HEK293 (cell line): ENCODE measurements around the gene TRAF7.
"Not testable (repeated sequence)": the region's sequence is repeated elsewhere in the genome, so short reads cannot be mapped to it uniquely, and the experiment has no call there.

Source experiments
- ZNF239 ChIP-seq: fragments of 450-650 bp; formaldehyde crosslinking; IDR thresholded peaks from 2 replicates; pipeline ENCODE4 v1.5.1; 2016; ENCODE audit warnings: missing biosample characterization, missing genetic modification characterization
- ZNF549 ChIP-seq: fragments of 450-650 bp; IDR thresholded peaks from 2 replicates; pipeline ENCODE4 v1.5.1; 2018; ENCODE audit warnings: missing biosample characterization, missing genetic modification characterization, mild to moderate bottlenecking, inconsistent platforms, moderate library complexity
- ZSCAN30 ChIP-seq: fragments of 450-650 bp; IDR thresholded peaks from 2 replicates; pipeline ENCODE4 v1.5.1; 2018; ENCODE audit warnings: missing biosample characterization, mild to moderate bottlenecking, missing genetic modification characterization, moderate library complexity
- TF ChIP-seq, protein P1 (sequence below): fragments of 450-650 bp; formaldehyde crosslinking; IDR thresholded peaks from 2 replicates; pipeline ENCODE4 v1.5.1; 2016; ENCODE audit warnings: missing biosample characterization, missing genetic modification characterization
- TF ChIP-seq, protein P2 (sequence below): fragments of 450-650 bp; formaldehyde crosslinking; IDR thresholded peaks from 2 replicates; pipeline ENCODE4 v1.5.1; 2016; ENCODE audit warnings: missing biosample characterization, missing genetic modification characterization

DNA sequence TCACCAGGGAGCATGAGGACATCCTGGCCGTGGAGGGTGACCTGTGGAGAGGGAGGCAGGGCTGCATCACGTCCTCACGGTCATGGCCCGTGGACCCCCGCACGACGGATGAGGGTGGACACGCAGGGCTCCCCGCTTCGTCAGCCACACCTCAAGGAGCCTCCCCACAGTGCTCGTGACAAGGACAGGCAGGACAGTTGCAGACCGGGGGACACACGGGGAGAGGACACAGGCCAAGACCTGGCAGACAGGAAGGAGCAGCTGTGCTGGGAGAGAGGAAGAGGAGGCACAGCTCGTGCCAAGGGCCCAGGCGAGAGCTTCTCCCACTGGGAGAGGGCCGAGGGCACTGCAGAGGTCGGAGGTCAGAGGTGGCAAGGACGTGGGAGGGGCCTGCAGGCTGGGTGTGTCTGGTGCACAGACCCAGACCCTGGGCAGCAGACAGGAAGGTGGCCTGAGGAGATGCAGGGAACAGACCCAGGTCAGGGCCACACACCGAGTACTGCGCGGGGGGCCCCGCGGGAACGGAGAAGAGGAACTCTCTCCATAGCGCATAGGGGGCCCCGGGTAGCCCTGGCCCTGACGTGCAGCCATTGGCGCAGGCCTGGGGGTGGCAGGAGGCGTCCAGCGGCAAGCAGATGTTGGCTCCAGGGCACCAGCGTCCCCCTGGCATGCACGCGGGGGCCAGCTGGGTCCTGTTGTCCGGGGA is 40.5 kb upstream of the TRAF7 start:
- TF ChIP-seq, protein P1, sequence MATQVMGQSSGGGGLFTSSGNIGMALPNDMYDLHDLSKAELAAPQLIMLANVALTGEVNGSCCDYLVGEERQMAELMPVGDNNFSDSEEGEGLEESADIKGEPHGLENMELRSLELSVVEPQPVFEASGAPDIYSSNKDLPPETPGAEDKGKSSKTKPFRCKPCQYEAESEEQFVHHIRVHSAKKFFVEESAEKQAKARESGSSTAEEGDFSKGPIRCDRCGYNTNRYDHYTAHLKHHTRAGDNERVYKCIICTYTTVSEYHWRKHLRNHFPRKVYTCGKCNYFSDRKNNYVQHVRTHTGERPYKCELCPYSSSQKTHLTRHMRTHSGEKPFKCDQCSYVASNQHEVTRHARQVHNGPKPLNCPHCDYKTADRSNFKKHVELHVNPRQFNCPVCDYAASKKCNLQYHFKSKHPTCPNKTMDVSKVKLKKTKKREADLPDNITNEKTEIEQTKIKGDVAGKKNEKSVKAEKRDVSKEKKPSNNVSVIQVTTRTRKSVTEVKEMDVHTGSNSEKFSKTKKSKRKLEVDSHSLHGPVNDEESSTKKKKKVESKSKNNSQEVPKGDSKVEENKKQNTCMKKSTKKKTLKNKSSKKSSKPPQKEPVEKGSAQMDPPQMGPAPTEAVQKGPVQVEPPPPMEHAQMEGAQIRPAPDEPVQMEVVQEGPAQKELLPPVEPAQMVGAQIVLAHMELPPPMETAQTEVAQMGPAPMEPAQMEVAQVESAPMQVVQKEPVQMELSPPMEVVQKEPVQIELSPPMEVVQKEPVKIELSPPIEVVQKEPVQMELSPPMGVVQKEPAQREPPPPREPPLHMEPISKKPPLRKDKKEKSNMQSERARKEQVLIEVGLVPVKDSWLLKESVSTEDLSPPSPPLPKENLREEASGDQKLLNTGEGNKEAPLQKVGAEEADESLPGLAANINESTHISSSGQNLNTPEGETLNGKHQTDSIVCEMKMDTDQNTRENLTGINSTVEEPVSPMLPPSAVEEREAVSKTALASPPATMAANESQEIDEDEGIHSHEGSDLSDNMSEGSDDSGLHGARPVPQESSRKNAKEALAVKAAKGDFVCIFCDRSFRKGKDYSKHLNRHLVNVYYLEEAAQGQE (tag by site-specific recombination), result not testable (repeated sequence)
- TF ChIP-seq ZNF239; ZNF549 (tag by site-specific recombination); ZSCAN30: not testable (repeated sequence)
- TF ChIP-seq, protein P2, sequence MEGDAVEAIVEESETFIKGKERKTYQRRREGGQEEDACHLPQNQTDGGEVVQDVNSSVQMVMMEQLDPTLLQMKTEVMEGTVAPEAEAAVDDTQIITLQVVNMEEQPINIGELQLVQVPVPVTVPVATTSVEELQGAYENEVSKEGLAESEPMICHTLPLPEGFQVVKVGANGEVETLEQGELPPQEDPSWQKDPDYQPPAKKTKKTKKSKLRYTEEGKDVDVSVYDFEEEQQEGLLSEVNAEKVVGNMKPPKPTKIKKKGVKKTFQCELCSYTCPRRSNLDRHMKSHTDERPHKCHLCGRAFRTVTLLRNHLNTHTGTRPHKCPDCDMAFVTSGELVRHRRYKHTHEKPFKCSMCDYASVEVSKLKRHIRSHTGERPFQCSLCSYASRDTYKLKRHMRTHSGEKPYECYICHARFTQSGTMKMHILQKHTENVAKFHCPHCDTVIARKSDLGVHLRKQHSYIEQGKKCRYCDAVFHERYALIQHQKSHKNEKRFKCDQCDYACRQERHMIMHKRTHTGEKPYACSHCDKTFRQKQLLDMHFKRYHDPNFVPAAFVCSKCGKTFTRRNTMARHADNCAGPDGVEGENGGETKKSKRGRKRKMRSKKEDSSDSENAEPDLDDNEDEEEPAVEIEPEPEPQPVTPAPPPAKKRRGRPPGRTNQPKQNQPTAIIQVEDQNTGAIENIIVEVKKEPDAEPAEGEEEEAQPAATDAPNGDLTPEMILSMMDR (tag by site-specific recombination), result not testable (repeated sequence)
